ENCODE results near the gene PRKCA. TPM values are rescaled to one million over a fixed set of nuclear protein-coding genes. Genes with fewer than 3 reads are reported as not detected.

Gene PRKCA
- total RNA-seq, 1 experiment from 2014 or later: 22.6 TPM

DNA sequence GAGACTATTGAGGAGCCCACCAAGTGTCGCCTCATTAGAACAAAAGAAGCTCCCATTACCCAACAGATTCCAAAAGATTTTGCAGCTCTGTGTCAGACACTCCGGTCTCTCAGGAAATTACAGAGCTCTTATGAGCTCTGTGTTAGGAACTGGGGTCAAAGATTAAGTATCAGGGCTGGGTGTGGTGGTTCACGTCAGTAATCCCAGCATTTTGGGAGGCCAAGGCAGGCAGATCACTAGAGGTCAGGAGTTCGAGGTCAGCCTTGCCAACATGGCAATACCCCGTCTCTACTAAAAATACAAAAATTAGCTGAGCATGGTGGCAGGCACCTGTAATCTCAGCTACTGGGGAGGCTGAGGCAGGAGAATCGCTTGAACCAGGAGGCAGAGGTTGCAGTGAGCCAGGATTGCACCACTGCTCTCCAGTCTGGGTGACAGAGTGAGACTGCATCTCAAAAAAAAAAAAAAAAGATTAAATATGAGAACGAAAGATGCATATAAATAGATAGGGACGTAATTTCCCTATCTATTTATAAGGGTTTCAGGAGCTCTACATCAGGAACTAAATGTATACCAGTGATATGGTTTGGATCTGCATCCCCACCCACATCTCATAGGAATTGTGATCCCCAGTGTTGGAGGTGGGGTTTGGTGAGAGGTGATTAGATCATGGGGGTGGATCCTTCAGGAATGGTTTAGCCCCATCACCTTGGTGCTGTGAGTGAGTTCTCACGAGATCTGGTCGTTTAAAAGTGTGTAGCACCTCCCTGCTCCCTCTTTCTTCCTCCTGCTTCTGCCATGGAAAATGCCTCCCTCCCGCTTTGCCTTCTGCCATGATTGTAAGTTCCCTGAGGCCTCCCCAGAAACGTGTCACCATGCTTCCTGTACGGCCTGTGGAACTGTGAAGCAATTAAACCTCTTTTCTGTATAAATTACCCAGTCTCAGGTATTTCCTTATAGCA is 111.4 kb downstream of the PRKCA start:
- intact Hi-C loops (cut with micrococcal nuclease): no loop called here
- Histone ChIP-seq H3K36me3 (ENCODE audit: low read depth, low read length) (no peaks in the 10 kb centered on the region), H3K27ac (ENCODE audit: low read length) (no peak overlapping the region), H3K9ac (ENCODE audit: low read length) (no peak overlapping the region), H3K4me2 (ENCODE audit: low read length) (no peak overlapping the region), H3K9me2 (replicated peaks; ENCODE audit: low read length) (no peaks in the 10 kb centered on the region), H4K20me1 (ENCODE audit: low read length) (no peaks in the 10 kb centered on the region), H3K4me3 (ENCODE audit: low read length) (no peak overlapping the region), H3K4me1 (ENCODE audit: insufficient read depth, low read length) (no peaks in the 10 kb centered on the region), H2AFZ (ENCODE audit: low read length) (no peak overlapping the region), H3K9me3 (ENCODE audit: low read length) (no peaks in the 10 kb centered on the region), H3K79me2 (ENCODE audit: low read length) (peaks cover 26% of the 10 kb centered on the region), H3K27me3 (ENCODE audit: low read length) (no peaks in the 10 kb centered on the region), H3F3A (ENCODE audit: low read length, unreplicated experiment) (no peaks in the 10 kb centered on the region)
- CTCF ChIA-PET: no interaction called here
- BruUV-seq (replicated peaks): no TSS peak
- no peak for TF ChIP-seq EZH2 (IDR thresholded peaks at IDR 0.05; ENCODE audit: low read length, unreplicated experiment)
- TF ChIP-seq, protein P1, sequence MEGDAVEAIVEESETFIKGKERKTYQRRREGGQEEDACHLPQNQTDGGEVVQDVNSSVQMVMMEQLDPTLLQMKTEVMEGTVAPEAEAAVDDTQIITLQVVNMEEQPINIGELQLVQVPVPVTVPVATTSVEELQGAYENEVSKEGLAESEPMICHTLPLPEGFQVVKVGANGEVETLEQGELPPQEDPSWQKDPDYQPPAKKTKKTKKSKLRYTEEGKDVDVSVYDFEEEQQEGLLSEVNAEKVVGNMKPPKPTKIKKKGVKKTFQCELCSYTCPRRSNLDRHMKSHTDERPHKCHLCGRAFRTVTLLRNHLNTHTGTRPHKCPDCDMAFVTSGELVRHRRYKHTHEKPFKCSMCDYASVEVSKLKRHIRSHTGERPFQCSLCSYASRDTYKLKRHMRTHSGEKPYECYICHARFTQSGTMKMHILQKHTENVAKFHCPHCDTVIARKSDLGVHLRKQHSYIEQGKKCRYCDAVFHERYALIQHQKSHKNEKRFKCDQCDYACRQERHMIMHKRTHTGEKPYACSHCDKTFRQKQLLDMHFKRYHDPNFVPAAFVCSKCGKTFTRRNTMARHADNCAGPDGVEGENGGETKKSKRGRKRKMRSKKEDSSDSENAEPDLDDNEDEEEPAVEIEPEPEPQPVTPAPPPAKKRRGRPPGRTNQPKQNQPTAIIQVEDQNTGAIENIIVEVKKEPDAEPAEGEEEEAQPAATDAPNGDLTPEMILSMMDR (conservative IDR thresholded peaks at IDR 0.05; ENCODE audit: low read depth, low read length): no peak
- TF ChIP-seq EZH2phosphoT487 (IDR thresholded peaks at IDR 0.05; ENCODE audit: borderline replicate concordance, low read length): no peak
- POLR2A ChIA-PET (ENCODE audit: unreplicated experiment): no interaction called here
- ATAC-seq (no peak), DNase-seq (no peak)

DNA sequence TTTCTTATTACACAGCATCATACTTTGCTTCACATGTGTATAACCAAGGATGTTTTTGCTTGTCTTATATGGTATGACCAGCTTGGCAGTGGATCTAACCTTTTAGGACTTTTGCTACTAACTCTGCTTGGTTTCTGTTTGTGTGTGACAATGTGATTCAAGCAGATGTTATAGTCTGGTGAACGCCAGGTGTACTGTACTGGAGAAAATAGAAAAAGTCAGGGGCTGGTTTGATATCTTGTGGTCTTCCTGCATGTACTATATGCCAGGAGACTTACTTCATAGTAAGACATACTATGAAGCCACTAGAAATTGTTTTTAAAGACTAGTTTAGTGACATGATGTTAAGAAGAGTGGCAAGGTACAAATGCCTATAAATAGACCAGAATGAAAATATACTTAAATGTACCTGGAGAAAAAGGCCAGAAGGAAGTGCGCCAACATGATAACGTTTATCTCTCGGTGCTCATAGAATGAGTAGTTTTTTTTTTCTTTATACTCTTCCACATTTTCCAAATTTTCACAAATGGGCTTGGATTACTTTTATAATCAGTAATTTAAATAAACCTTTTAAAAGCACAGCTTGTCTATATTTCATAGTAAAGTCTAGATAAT is 112.3 kb downstream of the PRKCA start:
- no peaks in the 10 kb centered on the region for H4K20me1 ChIP-seq (ENCODE audit: low read length)
- no peaks in the 10 kb centered on the region for H3F3A ChIP-seq (ENCODE audit: low read length, unreplicated experiment)
- intact Hi-C loops (cut with micrococcal nuclease): no loop called here
- H3K9me2 ChIP-seq (replicated peaks; ENCODE audit: low read length): no peaks in the 10 kb centered on the region
- no peak overlapping the region for H3K4me3 ChIP-seq (ENCODE audit: low read length)
- peaks cover 26% of the 10 kb centered on the region for H3K79me2 ChIP-seq (ENCODE audit: low read length)
- no peaks in the 10 kb centered on the region for H3K4me1 ChIP-seq (ENCODE audit: insufficient read depth, low read length)
- BruUV-seq (replicated peaks): no TSS peak
- no peak overlapping the region for H3K9ac ChIP-seq (ENCODE audit: low read length)
- H3K27me3 ChIP-seq (ENCODE audit: low read length): no peaks in the 10 kb centered on the region
- DNase-seq (no peak), ATAC-seq (no peak)
- no peak overlapping the region for H2AFZ ChIP-seq (ENCODE audit: low read length)
- TF ChIP-seq EZH2phosphoT487 (IDR thresholded peaks at IDR 0.05; ENCODE audit: borderline replicate concordance, low read length): no peak
- TF ChIP-seq EZH2 (IDR thresholded peaks at IDR 0.05; ENCODE audit: low read length, unreplicated experiment): no peak
- TF ChIP-seq, protein P1 (conservative IDR thresholded peaks at IDR 0.05; ENCODE audit: low read depth, low read length): no peak
- no peak overlapping the region for H3K4me2 ChIP-seq (ENCODE audit: low read length)
- no peak overlapping the region for H3K27ac ChIP-seq (ENCODE audit: low read length)
- no peaks in the 10 kb centered on the region for H3K36me3 ChIP-seq (ENCODE audit: low read depth, low read length)
- H3K9me3 ChIP-seq (ENCODE audit: low read length): no peaks in the 10 kb centered on the region
- ChIA-PET CTCF (no interaction called here), POLR2A (ENCODE audit: unreplicated experiment) (no interaction called here)
